Kidney (tissue), 14 donors: Measurements from ENCODE around the gene THAP2. TPM values are rescaled to one million over a fixed set of nuclear protein-coding genes. Genes with fewer than 3 reads are reported as not detected.
A peak's percentile ranks its signal among the peaks of the same experiment; 100 is the strongest.

Source experiments
- DNase-seq, 5 donors: peaks; one replicate each; pipeline ENCODE4 v3.0.0-alpha.2; 2013 to 2020
- FAIRE-seq: peaks from 2 replicates; lab custom pipeline; 2012; peaks lifted over from hg19 to GRCh38; lab: Jason Lieb, UNC
- H3K27ac ChIP-seq, 2 donors: one replicate each; pipeline ENCODE4 v1.7.0; 2013; ENCODE audit warnings: low read depth in 2 of 2, low read length in 2 of 2, inconsistent platforms in 1 of 2
- H3K27me3 ChIP-seq: one replicate; pipeline ENCODE4 v1.7.1; 2013; ENCODE audit warnings: low read length, inconsistent platforms; ENCODE audit not compliant: control insufficient read depth, insufficient read depth
- H3K36me3 ChIP-seq, 3 donors: one replicate each; pipeline versions ENCODE4 v1.7.0 to v1.7.1; 2013; ENCODE audit warnings: low read length in 3 of 3, control low read depth in 1 of 3, inconsistent platforms in 1 of 3; ENCODE audit not compliant: insufficient read depth in 3 of 3, control insufficient read depth in 2 of 3
- H3K4me1 ChIP-seq, 3 donors: one replicate each; pipeline versions ENCODE4 v1.7.0 to v1.7.1; 2013; ENCODE audit warnings: low read length in 3 of 3, inconsistent platforms in 1 of 3, low read depth in 1 of 3; ENCODE audit not compliant: control insufficient read depth in 2 of 3, insufficient read depth in 2 of 3
- H3K4me3 ChIP-seq, 3 donors: one replicate each; pipeline versions ENCODE4 v1.7.0 to v1.8.1; 2013; ENCODE audit warnings: low read length in 3 of 3, control low read depth in 1 of 3, inconsistent platforms in 1 of 3
- H3K9ac ChIP-seq, 3 donors: one replicate each; pipeline versions ENCODE4 v1.7.0 to v1.7.1; 2013; ENCODE audit warnings: low read length in 3 of 3, control low read depth in 1 of 3, inconsistent platforms in 1 of 3
- H3K9me3 ChIP-seq, 3 donors: one replicate each; pipeline versions ENCODE4 v1.7.0 to v1.7.1; 2013; ENCODE audit warnings: low read length in 3 of 3, control low read depth in 1 of 3, inconsistent platforms in 1 of 3; ENCODE audit not compliant: control insufficient read depth in 2 of 3, insufficient read depth in 1 of 3
- CTCF ChIP-seq: IDR thresholded peaks from 3 replicates; pipeline ENCODE4 v1.5.1; 2012; ENCODE audit warnings: mild to moderate bottlenecking, moderate library complexity, borderline replicate concordance; ENCODE audit not compliant: insufficient read depth; ENCODE audit errors: extremely low read depth
- intact Hi-C: fragments of 100-400 bp; cut with DNase I; formaldehyde crosslinking; loops from one replicate; pipeline ENCODE4 v1.11.1; 2022
- polyA plus RNA-seq: library from polyadenylated mRNA; stranded (reverse); fragments of 350-450 nt; fragmentation: Illumina TruSeq; extraction: RNeasy Lipid Tissue Mini Kit (QIAGEN cat#74804); gene quantifications from one replicate; pipeline ENCODE4 v1.2.3, GENCODE V29; 2014; ENCODE audit warnings: low read depth, low replicate concordance; ENCODE audit not compliant: insufficient read depth
- total RNA-seq: library from RNA; stranded (reverse); fragmentation: NEBNext Ultra II Directional; extraction: Animal tissue kit (Norgen Biotek cat#: 25700); gene quantifications from one replicate; pipeline ENCODE4 v1.2.1, GENCODE V29; 2021
- donor health status: control.
- donor health status: control.
- donor health status: control.
- donor health status: control.
- donor health status: control.
- donor health status: DM: yes; HTN: yes; CAD: no.
- donor health status: Normal renal cell carcinoma (clear cell type).

THAP2 gene
- total and polyA plus RNA-seq, 2 donors from 2014 or later: 3.2 to 5.0 TPM

GRCh38 chr12:71683633-71684032 is 19.5 kb downstream of the THAP2 start:
- Histone ChIP-seq H3K4me1 (no peaks in the 10 kb centered on the region), H3K27ac (no peak overlapping the region), H3K4me3 (no peak overlapping the region), H3K27me3 (no peaks in the 10 kb centered on the region), H3K36me3 (no peaks in the 10 kb centered on the region), H3K9ac (no peak overlapping the region), H3K9me3 (no peaks in the 10 kb centered on the region)
- intact Hi-C loops: no loop called here
- DNase-seq (no peak), FAIRE-seq (no peak)
- no peak for TF ChIP-seq CTCF

- Histone ChIP-seq H3K4me1 (peaks cover 0 to under 1% (median 0%) of the 10 kb centered on the region in 3 donors), H3K9ac (no peak overlapping the region), H3K9me3 (no peaks in the 10 kb centered on the region), H3K27ac (no peak overlapping the region), H3K4me3 (peak overlapping the region in 1 of 3 donors; percentile 33), H3K36me3 (no peaks in the 10 kb centered on the region), H3K27me3 (no peaks in the 10 kb centered on the region)
- FAIRE-seq: no peak
- DNase-seq: no peak
- no peak for TF ChIP-seq CTCF
- intact Hi-C loops: no loop called here
Observed at GRCh38 chr12:71684081-71684480, 20.0 kb downstream of the THAP2 start.

DNA sequence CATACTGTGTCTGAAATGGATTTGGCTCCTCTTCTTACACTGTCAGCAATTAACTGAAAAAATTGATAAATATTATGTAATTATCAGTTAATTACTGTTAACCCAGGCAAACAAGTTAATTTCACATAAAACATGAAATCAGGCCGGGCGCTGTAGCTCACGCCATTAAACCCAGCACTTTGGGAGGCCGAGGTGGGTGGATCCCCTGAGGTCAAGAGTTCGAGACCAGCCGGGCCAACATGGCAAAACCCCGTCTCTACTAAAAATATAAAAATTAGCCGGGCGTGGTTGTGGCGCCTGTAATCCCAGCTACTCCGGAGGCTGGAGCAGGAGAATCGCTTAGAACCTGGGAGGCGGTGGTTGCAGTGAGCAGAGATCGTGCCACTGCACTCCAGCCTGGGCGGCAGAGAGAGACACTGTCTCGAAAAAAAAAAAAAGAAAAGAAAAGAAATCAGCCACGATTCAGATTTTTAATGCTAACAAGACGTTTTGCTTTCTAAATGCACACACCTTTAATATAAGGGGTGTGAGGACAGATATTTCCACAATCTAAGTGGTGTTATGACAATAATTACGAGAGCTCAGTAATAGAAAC is 21.3 kb downstream of the THAP2 start:
- Histone ChIP-seq H3K27me3 (no peaks in the 10 kb centered on the region), H3K4me3 (peak overlapping the region; percentile 96 to 97 (median 96)), H3K27ac (peak overlapping the region; percentile 94 to 95), H3K9ac (peak overlapping the region; percentile 81 to 93 (median 82)), H3K9me3 (no peaks in the 10 kb centered on the region), H3K4me1 (peaks cover 0 to 4% (median 0%) of the 10 kb centered on the region in 3 donors), H3K36me3 (no peaks in the 10 kb centered on the region)
- FAIRE-seq (no peak), DNase-seq (peak in 2 of 5 donors; percentile 22 to 46)
- TF ChIP-seq CTCF: no peak
- intact Hi-C loops: no loop called here
